IMR-90 (cell line): ENCODE results near the gene PIR.

ENCODE experiments used
- POLR2A ChIP-seq: IDR thresholded peaks from 2 replicates; pipeline ENCODE4 v1.6.1; 2012; ENCODE audit warnings: mild to moderate bottlenecking, low read depth, low read length
- TF ChIP-seq, protein P1 (sequence below): conservative IDR thresholded peaks from 2 replicates; pipeline ENCODE4 v1.5.1; 2012; ENCODE audit warnings: mild to moderate bottlenecking, low read depth, low read length, improper control_type of control experiment

DNA sequence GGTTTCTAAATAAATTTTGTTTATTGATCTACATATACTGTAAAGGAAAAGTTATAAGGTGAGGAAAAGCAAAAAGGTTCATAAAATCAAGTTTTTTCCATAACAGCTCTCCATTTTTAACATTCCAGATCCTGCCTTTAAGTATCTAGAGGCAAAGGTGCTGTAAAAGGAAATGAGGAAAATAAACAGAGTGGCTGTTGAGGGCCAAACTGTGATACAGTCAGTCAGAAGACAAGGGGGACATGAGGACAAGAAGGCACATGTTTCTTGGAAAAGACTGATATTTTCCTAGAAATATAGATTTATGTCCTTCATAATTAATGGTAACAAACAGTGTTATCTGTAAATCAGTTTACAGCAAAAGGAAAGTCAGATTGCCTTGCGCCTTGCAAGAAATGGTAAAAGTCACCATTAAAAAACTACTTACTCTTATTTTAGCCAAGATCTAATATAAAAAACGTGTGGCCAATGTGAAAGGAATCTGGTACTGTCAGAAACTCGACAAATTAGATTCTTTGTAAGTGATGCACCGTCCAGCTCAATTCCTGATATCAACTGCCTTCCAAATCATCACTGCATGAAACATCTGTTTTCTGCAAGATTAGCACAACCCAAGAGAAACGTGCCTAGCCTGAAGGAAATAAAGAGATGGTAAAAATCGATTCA lies 75.0 kb downstream of the PIR start:
- TF ChIP-seq, protein P1, sequence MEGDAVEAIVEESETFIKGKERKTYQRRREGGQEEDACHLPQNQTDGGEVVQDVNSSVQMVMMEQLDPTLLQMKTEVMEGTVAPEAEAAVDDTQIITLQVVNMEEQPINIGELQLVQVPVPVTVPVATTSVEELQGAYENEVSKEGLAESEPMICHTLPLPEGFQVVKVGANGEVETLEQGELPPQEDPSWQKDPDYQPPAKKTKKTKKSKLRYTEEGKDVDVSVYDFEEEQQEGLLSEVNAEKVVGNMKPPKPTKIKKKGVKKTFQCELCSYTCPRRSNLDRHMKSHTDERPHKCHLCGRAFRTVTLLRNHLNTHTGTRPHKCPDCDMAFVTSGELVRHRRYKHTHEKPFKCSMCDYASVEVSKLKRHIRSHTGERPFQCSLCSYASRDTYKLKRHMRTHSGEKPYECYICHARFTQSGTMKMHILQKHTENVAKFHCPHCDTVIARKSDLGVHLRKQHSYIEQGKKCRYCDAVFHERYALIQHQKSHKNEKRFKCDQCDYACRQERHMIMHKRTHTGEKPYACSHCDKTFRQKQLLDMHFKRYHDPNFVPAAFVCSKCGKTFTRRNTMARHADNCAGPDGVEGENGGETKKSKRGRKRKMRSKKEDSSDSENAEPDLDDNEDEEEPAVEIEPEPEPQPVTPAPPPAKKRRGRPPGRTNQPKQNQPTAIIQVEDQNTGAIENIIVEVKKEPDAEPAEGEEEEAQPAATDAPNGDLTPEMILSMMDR: no peak
- TF ChIP-seq POLR2A: no peak
